Vagina (tissue), 2 donors: ENCODE data around the gene LSP1. TPM values are rescaled to one million over a fixed set of nuclear protein-coding genes. Genes with fewer than 3 reads are reported as not detected.

ENCODE experiments used
- DNase-seq, 2 donors: peaks; one replicate each; pipeline ENCODE4 v3.0.0-alpha.2; 2017; ENCODE audit errors: extremely low spot score in 2 of 2
- H3K27ac ChIP-seq: fragments of 200-600 bp; sonication (generic); one replicate; pipeline ENCODE4 v1.5.1; 2019
- H3K27me3 ChIP-seq: fragments of 200-600 bp; sonication (generic); one replicate; pipeline ENCODE4 v1.5.1; 2019
- H3K36me3 ChIP-seq, 2 donors: fragments of 200-600 bp; sonication (generic); one replicate each; pipeline ENCODE4 v1.5.1; 2017 to 2019
- H3K4me1 ChIP-seq: fragments of 200-600 bp; sonication (generic); one replicate; pipeline ENCODE4 v1.5.1; 2019
- H3K4me3 ChIP-seq, 2 donors: fragments of 200-600 bp; sonication (generic); 1 replicate in 1 of 2; 2 replicates in 1 of 2; pipeline ENCODE4 v1.5.1; 2016 to 2019
- H3K9me3 ChIP-seq: fragments of 200-600 bp; sonication (generic); one replicate; pipeline ENCODE4 v1.5.1; 2019
- CTCF ChIP-seq, 3 experiments: fragments of 450-650 bp in 2 of 3; fragments of 200-600 bp in 1 of 3; sonication (generic) in 1 of 3; IDR thresholded peaks; one replicate each; pipeline ENCODE4 v1.5.1; 2017 to 2019; ENCODE audit warnings: antibody characterized with exemption in 3 of 3, mild to moderate bottlenecking in 2 of 3, moderate library complexity in 2 of 3
- POLR2A ChIP-seq, 2 donors: fragments of 450-650 bp; IDR thresholded peaks; one replicate each; pipeline ENCODE4 v1.6.1; 2017; ENCODE audit warnings: antibody characterized with exemption in 2 of 2, mild to moderate bottlenecking in 2 of 2, moderate library complexity in 2 of 2
- POLR2AphosphoS5 ChIP-seq, 2 donors: sonication (generic); formaldehyde crosslinking; IDR thresholded peaks; one replicate each; pipeline ENCODE4 v1.9.0; 2017; ENCODE audit warnings: antibody characterized with exemption in 2 of 2, mild to moderate bottlenecking in 2 of 2, low read depth in 1 of 2; ENCODE audit not compliant: insufficient read depth in 1 of 2
- intact Hi-C: fragments of 100-400 bp; cut with DNase I; formaldehyde crosslinking; loops from one replicate; pipeline ENCODE4 v1.15.1; 2023
- total RNA-seq: library from RNA; depleted of rRNA; stranded (reverse); fragments of >200 nt; gene quantifications from one replicate; pipeline ENCODE4 v1.2.3, GENCODE V29; 2016

Gene LSP1
- total RNA-seq, 1 donor from 2014 or later, result 32.7 TPM

GRCh38 chr11:1929621-1930461 is 77.0 kb downstream of the LSP1 start:
- H3K27me3 ChIP-seq, result no peaks in the 10 kb centered on the region
- intact Hi-C loops, result no loop called here
- no peaks in the 10 kb centered on the region for H3K36me3 ChIP-seq
- peaks cover 44% of the 10 kb centered on the region for H3K4me1 ChIP-seq
- no peaks in the 10 kb centered on the region for H3K9me3 ChIP-seq
- H3K4me3 ChIP-seq, result no peak overlapping the region
- H3K27ac ChIP-seq, result no peak overlapping the region
- DNase-seq, result no peak
- no peak for TF ChIP-seq POLR2AphosphoS5 (IDR thresholded peaks at IDR 0.05; ENCODE audit: insufficient read depth in 1 of 2, low read depth in 1 of 2)
- TF ChIP-seq CTCF (IDR thresholded peaks at IDR 0.05), result no peak

GRCh38 chr11:1930462-1930830 is 77.6 kb downstream of the LSP1 start:
- DNase-seq, result no peak
- Histone ChIP-seq H3K9me3 (no peaks in the 10 kb centered on the region), H3K27me3 (no peaks in the 10 kb centered on the region), H3K4me3 (no peak overlapping the region), H3K4me1 (peaks cover 38% of the 10 kb centered on the region), H3K27ac (no peak overlapping the region), H3K36me3 (no peaks in the 10 kb centered on the region)
- intact Hi-C loops, result no loop called here
- TF ChIP-seq CTCF (IDR thresholded peaks at IDR 0.05) (no peak), POLR2AphosphoS5 (IDR thresholded peaks at IDR 0.05; ENCODE audit: insufficient read depth in 1 of 2, low read depth in 1 of 2) (no peak), POLR2A (IDR thresholded peaks at IDR 0.05) (no peak)

- no peaks in the 10 kb centered on the region for H3K36me3 ChIP-seq
- TF ChIP-seq POLR2A (IDR thresholded peaks at IDR 0.05), result no peak
- TF ChIP-seq CTCF (IDR thresholded peaks at IDR 0.05), result no peak
- peak in 1 of 2 donors; percentile 27 for TF ChIP-seq POLR2AphosphoS5 (IDR thresholded peaks at IDR 0.05; ENCODE audit: insufficient read depth in 1 of 2, low read depth in 1 of 2)
- no peak overlapping the region for H3K4me3 ChIP-seq
- H3K9me3 ChIP-seq, result no peaks in the 10 kb centered on the region
- intact Hi-C loops, result no loop called here
- H3K4me1 ChIP-seq, result peaks cover 29% of the 10 kb centered on the region
- no peak for DNase-seq
- no peak overlapping the region for H3K27ac ChIP-seq
- no peaks in the 10 kb centered on the region for H3K27me3 ChIP-seq
Measured at GRCh38 chr11:1931341-1932104, 78.6 kb downstream of the LSP1 start.

- Histone ChIP-seq H3K27ac (no peak overlapping the region), H3K36me3 (no peaks in the 10 kb centered on the region), H3K9me3 (no peaks in the 10 kb centered on the region), H3K4me3 (no peak overlapping the region), H3K27me3 (no peaks in the 10 kb centered on the region), H3K4me1 (peaks cover 23% of the 10 kb centered on the region)
- intact Hi-C loops, result no loop called here
- TF ChIP-seq CTCF (IDR thresholded peaks at IDR 0.05) (no peak), POLR2A (IDR thresholded peaks at IDR 0.05) (no peak), POLR2AphosphoS5 (IDR thresholded peaks at IDR 0.05; ENCODE audit: insufficient read depth in 1 of 2, low read depth in 1 of 2) (no peak)
- no peak for DNase-seq
Measured at GRCh38 chr11:1932105-1932480, 79.2 kb downstream of the LSP1 start.

GRCh38 chr11:1932681-1933080 is 79.8 kb downstream of the LSP1 start:
- Histone ChIP-seq H3K9me3 (no peaks in the 10 kb centered on the region), H3K27me3 (no peaks in the 10 kb centered on the region), H3K4me1 (peaks cover 18% of the 10 kb centered on the region), H3K36me3 (no peaks in the 10 kb centered on the region), H3K4me3 (no peak overlapping the region), H3K27ac (no peak overlapping the region)
- DNase-seq, result no peak
- TF ChIP-seq CTCF (IDR thresholded peaks at IDR 0.05) (no peak), POLR2A (IDR thresholded peaks at IDR 0.05) (no peak), POLR2AphosphoS5 (IDR thresholded peaks at IDR 0.05; ENCODE audit: insufficient read depth in 1 of 2, low read depth in 1 of 2) (no peak)
- intact Hi-C loops, result no loop called here
